ENCODE results near the gene MRPL37. TPM values are rescaled to one million over a fixed set of nuclear protein-coding genes. Genes with fewer than 3 reads are reported as not detected.

Gene MRPL37
- 38.2 TPM for total RNA-seq (2013)
- 10 to 100 TPM in 2 of 3 donors, 1 to 10 TPM in 1; 7.5 to 47.8 (median 42.5) TPM for polyA plus RNA-seq
- 20.0 and 32.7 TPM in 2 replicates for polyA minus RNA-seq
- 5.1 to 21.1 (median 18.3) reads per million in 11 experiments for total RNA-seq

DNA sequence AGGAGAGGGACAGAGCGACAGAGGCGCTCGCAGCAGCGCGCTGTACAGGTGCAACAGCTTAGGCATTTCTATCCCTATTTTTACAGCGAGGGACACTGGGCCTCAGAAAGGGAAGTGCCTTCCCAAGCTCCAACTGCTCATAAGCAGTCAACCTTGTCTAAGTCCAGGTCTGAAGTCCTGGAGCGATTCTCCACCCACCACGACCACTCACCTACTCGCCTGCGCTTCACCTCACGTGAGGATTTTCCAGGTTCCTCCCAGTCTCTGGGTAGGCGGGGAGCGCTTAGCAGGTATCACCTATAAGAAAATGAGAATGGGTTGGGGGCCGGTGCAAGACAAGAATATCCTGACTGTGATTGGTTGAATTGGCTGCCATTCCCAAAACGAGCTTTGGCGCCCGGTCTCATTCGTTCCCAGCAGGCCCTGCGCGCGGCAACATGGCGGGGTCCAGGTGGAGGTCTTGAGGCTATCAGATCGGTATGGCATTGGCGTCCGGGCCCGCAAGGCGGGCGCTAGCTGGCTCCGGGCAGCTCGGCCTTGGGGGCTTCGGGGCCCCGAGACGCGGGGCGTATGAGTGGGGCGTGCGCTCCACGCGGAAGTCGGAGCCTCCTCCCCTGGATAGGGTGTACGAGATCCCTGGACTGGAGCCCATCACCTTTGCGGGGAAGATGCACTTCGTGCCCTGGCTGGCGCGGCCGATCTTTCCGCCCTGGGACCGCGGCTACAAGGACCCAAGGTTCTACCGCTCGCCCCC lies at the start of gene MRPL37, which contains the start of gene CYB5RL:
TSS of gene MRPL37 (plus strand) at position 403 of the 754 bp plus-strand sequence. CDS start at position 480, 77 bp downstream.
TSS of gene CYB5RL (minus strand) at position 266 of the 754 bp plus-strand sequence. CDS start 4,414 bp downstream, outside the sequence.
- Histone ChIP-seq H3K27ac (ENCODE audit: low read depth in 1 of 2, low read length in 2 of 2) (peak within 1 kb of the TSS in 1 of 2 donors; percentile 86), H3K4me1 (ENCODE audit: control insufficient read depth in 1 of 2, insufficient read depth in 2 of 2, low read length in 2 of 2) (peaks cover 18 to 24% of the 10 kb centered on the region in 2 donors), H3K9ac (ENCODE audit: insufficient read depth, low read length, poor library complexity, severe bottlenecking) (peak within 1 kb of the TSS; percentile 92), H3K79me2 (ENCODE audit: insufficient read depth, low read length) (peaks cover 38% of the 10 kb centered on the region), H3K9me3 (replicated peaks in 1 of 2; ENCODE audit: control insufficient read depth in 1 of 2, insufficient read depth in 1 of 2, low read length in 2 of 2) (no peaks in the 10 kb centered on the region), H4K20me1 (ENCODE audit: insufficient read depth, low read length) (peaks cover 3% of the 10 kb centered on the region), H3K4me2 (replicated peaks; ENCODE audit: extremely low read depth, low read length, poor library complexity, severe bottlenecking) (peak within 1 kb of the TSS; percentile 81), H3K27me3 (ENCODE audit: control insufficient read depth in 2 of 2, insufficient read depth in 2 of 2, low read length in 2 of 2) (no peaks in the 10 kb centered on the region), H3K4me3 (replicated peaks in 1 of 3; ENCODE audit: low read depth in 2 of 3, low read length in 3 of 3) (peak within 1 kb of the TSS; percentile 83 to 97 (median 86)), H2AFZ (ENCODE audit: insufficient read depth, low read depth, low read length, poor library complexity, severe bottlenecking) (peak within 1 kb of the TSS; percentile 91), H3K36me3 (replicated peaks in 1 of 2; ENCODE audit: control insufficient read depth in 1 of 2, insufficient read depth in 2 of 2, low read length in 2 of 2) (peaks cover 13 to 31% of the 10 kb centered on the region in 2 donors)
- H3K9me3 Mint-ChIP-seq: peaks cover 0 to 2% (median 0%) of the 10 kb centered on the region in 7 donors
- peak within 1 kb of the TSS; percentile 90 to 94 for H3K4me3 Mint-ChIP-seq
- H3K36me3 Mint-ChIP-seq: peaks cover 12 to 23% of the 10 kb centered on the region in 2 donors
- H3K27ac Mint-ChIP-seq: peak within 1 kb of the TSS; percentile 78 to 93 (median 85)
- under 1% methylated on average over 44 of the region's 51 CpGs for WGBS (ENCODE audit: insufficient coverage)
- DNase-seq: peak; percentile 80 to 89 (median 81)
- H3K4me1 Mint-ChIP-seq: peaks cover 23% of the 10 kb centered on the region
- no peak for TF ChIP-seq CTCF (IDR thresholded peaks at IDR 0.05)
- no peaks in the 10 kb centered on the region for H3K27me3 Mint-ChIP-seq (ENCODE audit: low read depth in 3 of 3)
- intact Hi-C loops (cut with micrococcal nuclease): no loop called here

GRCh38 chr1:54151013-54151412 lies 49.0 kb upstream of the MRPL37 start:
- Histone ChIP-seq H3K4me1 (ENCODE audit: control insufficient read depth in 1 of 2, insufficient read depth in 2 of 2, low read length in 2 of 2) (peaks cover 4% of the 10 kb centered on the region in 2 donors), H3K9me3 (replicated peaks in 1 of 2; ENCODE audit: control insufficient read depth in 1 of 2, insufficient read depth in 1 of 2, low read length in 2 of 2) (no peaks in the 10 kb centered on the region), H3K27ac (ENCODE audit: low read depth in 1 of 2, low read length in 2 of 2) (no peak overlapping the region), H3K79me2 (ENCODE audit: insufficient read depth, low read length) (no peaks in the 10 kb centered on the region), H3K36me3 (replicated peaks in 1 of 2; ENCODE audit: control insufficient read depth in 1 of 2, insufficient read depth in 2 of 2, low read length in 2 of 2) (no peaks in the 10 kb centered on the region), H4K20me1 (ENCODE audit: insufficient read depth, low read length) (no peaks in the 10 kb centered on the region), H2AFZ (ENCODE audit: insufficient read depth, low read depth, low read length, poor library complexity, severe bottlenecking) (no peak overlapping the region), H3K4me3 (replicated peaks in 1 of 3; ENCODE audit: low read depth in 2 of 3, low read length in 3 of 3) (no peak overlapping the region), H3K27me3 (ENCODE audit: control insufficient read depth in 2 of 2, insufficient read depth in 2 of 2, low read length in 2 of 2) (no peaks in the 10 kb centered on the region), H3K4me2 (replicated peaks; ENCODE audit: extremely low read depth, low read length, poor library complexity, severe bottlenecking) (no peak overlapping the region), H3K9ac (ENCODE audit: insufficient read depth, low read length, poor library complexity, severe bottlenecking) (no peak overlapping the region)
- Mint-ChIP-seq H3K36me3 (no peaks in the 10 kb centered on the region), H3K4me1 (peaks cover 10% of the 10 kb centered on the region), H3K27me3 (ENCODE audit: low read depth in 3 of 3) (peaks cover 0 to 4% (median 0%) of the 10 kb centered on the region in 3 donors), H3K27ac (peak overlapping the region in 1 of 7 donors; percentile 51), H3K4me3 (no peak overlapping the region), H3K9me3 (peaks cover 0 to 7% (median 0%) of the 10 kb centered on the region in 7 donors)
- DNase-seq: no peak
- TF ChIP-seq CTCF (IDR thresholded peaks at IDR 0.05): no peak
- intact Hi-C loops (cut with micrococcal nuclease): no loop called here
- 94% methylated on average over 5 of the region's 5 CpGs for WGBS (ENCODE audit: insufficient coverage)
